HG03045 (cell line): ENCODE data around the gene SYT15.
"Not testable (repeated sequence)": the region's sequence is repeated elsewhere in the genome, so short reads cannot be mapped to it uniquely, and the experiment has no call there.

ENCODE experiments used
- ATAC-seq: cut with Tn5 transposase; IDR thresholded peaks from one replicate; pipeline ENCODE4 v1.9.1; 2021; ENCODE audit warnings: mild to moderate bottlenecking, moderate library complexity; ENCODE audit not compliant: unreplicated experiment

Gene SYT15

DNA sequence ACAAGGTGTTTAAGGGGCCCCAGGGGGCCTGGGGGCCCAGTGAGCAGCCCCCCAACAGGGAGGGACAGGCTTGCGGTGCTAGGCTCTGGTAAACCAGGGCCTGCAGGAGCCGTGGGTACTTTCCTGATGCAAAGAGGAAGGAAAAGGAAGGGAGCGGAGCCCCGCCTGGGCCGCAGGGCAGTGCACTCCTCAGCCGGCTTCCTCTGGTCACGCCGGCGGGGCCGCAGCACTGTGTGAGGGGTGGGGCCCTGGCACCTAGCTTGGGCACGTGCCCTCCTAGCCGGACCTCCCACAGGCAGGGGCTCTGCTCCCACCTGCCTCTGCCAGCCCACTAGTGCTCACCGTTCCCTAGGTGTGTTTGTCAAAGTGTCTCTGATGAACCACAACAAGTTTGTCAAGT lies 6.3 kb downstream of the SYT15 start:
- not testable (repeated sequence) for ATAC-seq

GRCh38 chr10:46587546-46587945 lies 8.6 kb downstream of the SYT15 start:
- not testable (repeated sequence) for ATAC-seq

DNA sequence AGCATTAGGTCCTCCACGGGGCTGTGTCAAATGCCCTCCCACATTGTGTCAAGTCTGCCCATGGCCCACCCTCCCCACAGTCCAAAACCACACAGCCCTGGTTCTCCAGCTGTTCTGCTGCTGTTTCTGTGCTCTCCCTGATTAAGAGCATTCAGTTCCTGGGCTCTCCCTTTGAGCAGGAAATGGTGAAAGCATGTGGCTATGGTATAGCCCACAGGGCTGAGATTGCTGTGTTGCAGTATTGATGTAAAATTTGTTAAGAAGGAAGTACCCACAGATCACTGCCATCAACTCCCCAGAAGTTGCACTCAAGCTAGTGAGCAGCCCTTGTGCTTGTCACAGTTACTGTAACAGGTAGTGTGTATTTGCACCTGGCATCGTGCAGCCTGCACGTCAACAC lies 9.3 kb downstream of the SYT15 start:
- ATAC-seq, result not testable (repeated sequence)

GRCh38 chr10:46589589-46589988 lies 10.7 kb downstream of the SYT15 start:
- not testable (repeated sequence) for ATAC-seq

DNA sequence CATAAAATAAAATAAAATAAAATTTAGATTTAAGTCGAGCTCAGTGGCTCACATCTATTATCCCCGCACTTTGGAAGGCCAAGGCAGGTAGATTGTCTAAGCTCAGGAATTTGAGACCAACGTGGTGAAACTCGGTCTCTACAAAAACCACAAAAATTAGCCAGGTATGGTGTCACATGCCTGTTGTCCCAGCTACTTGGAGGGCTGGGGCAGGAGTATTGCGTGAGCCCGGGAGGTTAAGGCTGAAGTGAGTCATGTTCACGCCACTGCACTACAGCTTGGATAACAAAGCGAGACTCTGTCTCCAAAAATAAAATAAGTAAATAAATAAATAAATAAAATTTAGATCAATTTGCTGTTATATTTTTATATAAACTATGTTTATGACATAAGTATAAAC lies 12.1 kb downstream of the SYT15 start:
- not testable (repeated sequence) for ATAC-seq

GRCh38 chr10:46593307-46593706 lies 14.4 kb downstream of the SYT15 start:
- ATAC-seq, result not testable (repeated sequence)

GRCh38 chr10:46594453-46595063 lies 15.6 kb downstream of the SYT15 start:
- not testable (repeated sequence) for ATAC-seq

- ATAC-seq, result not testable (repeated sequence)
Measured at GRCh38 chr10:46596570-46596969, 17.6 kb downstream of the SYT15 start.

DNA sequence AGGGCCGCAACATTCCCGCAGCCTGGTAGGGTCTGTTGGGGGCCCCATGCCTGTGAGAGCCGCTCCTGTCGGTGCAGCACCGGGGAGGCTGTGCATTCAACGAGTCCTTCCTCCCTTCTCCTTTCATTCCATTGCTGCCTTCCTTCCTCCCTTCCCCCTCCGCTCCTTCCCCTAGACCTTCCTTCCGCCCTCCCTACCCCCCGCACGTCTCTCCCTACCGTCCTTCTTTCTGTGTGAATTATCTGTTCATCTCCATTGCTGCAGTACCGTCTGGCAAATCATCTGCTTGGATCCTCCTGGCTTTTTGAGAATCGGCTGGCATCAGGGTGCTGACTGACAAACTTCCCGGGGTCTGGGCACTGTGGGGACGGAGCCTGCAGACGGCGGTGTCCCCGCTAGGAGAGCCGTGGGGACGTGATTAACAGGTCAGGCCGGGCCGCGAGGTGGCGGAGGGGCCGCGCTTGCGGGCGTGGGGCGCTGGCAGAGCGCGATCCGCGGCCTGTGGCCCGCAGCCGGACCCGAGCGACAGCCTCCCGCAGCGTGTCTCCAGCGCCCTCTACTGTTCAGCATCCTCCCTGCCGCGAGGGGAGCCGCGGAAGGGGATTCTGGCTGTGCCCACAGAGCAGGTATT lies 18.8 kb downstream of the SYT15 start:
- peak; percentile 76 for ATAC-seq

- ATAC-seq, result not testable (repeated sequence)
Measured at GRCh38 chr10:46600516-46600915, 21.6 kb downstream of the SYT15 start.

GRCh38 chr10:46615540-46615939 lies 36.6 kb downstream of the SYT15 start:
- ATAC-seq, result not testable (repeated sequence)

DNA sequence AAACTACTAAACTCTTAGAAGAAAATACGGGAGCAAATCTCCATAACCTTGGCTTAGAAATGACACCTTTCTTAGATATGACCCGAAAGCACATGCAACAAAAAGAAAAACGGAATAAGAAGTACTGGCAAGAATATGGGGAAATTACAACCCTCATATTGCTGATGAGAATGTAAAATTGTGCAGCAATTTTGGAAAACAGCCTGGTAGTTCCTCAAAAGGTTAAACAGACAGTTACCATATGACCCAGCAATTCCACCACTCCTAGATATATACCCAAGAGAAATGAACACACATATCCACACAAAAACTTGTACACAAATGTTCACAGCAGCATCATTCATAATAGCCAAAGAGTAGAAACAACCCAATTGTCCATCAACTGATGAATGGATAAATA lies 37.3 kb downstream of the SYT15 start:
- not testable (repeated sequence) for ATAC-seq

DNA sequence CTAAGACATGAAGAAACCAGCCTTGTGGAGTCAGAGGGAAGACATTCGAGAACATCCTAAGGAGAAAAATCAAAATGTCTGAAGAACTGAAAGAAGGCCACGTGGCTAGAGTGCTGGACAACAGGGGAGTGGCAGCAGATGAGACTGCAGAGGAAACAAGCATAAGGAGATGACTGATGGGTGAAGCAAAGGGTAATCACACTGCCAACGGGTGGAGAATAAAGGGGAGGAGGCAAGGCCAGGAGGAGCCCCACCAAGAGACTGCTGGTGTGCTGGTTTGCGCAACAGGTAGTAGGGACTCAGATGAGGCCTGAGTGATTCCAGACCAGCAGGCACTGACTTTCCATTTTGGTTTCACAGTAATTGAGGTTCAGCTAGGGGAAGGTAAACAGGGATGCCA lies 38.2 kb downstream of the SYT15 start:
- ATAC-seq, result not testable (repeated sequence)

DNA sequence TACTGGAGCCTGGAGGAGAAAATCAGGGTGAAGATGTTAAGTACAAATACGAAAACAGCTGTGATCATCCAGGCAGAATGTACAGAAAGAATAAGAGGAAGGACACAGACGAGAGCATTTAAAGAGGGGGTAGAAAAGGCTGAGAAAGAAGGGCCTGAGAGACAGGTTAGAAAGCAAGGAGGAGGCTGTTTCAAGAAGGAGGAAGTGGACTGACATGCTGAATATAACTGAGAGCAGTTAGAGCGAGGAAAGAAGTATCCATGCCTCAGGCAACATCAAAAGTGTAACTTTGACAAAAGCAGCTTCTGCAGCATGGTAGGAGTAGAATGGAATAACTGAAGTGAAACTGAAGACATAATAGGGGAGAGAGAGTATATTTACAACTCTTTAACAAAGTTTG lies 39.0 kb downstream of the SYT15 start:
- not testable (repeated sequence) for ATAC-seq

- not testable (repeated sequence) for ATAC-seq
Measured at GRCh38 chr10:46623899-46624654, 45.1 kb downstream of the SYT15 start.

DNA sequence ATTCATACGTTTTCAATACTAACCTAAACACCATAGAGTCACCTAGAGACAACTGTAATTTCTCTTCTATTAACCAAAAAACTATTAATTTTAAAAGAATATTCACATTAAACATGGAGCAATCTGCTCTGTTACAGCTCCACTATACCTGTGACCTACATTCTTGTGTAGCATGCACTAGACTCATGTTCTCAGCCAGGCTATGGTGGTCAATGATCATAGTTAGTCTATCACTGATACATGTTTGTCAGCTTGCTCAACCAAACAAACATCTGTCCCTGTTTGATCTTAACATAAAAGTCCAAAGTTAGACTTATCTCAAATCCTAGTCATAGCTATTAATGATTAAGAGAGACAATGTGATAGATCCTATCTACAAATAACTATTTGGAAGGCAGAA lies 50.9 kb downstream of the SYT15 start:
- not testable (repeated sequence) for ATAC-seq

DNA sequence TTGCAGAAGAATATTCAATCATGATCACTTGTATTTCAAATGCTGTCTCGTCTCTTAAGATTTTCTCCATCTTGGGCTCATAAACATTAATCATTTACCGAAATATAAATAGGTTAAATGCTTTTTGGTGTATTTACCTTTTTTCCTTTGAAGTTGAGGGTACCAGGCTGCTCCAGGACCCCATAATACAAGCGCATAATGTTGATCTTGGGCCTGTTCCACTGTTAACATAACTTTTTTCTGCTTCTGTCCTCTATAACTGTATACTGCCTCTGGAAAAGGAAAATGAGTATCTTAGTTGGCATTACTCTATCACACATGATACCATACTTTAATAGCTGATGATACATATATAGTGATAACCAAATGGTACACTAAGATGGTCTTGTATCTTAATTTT lies 51.9 kb downstream of the SYT15 start:
- not testable (repeated sequence) for ATAC-seq

GRCh38 chr10:46631683-46632082 lies 52.8 kb downstream of the SYT15 start:
- ATAC-seq, result not testable (repeated sequence)

DNA sequence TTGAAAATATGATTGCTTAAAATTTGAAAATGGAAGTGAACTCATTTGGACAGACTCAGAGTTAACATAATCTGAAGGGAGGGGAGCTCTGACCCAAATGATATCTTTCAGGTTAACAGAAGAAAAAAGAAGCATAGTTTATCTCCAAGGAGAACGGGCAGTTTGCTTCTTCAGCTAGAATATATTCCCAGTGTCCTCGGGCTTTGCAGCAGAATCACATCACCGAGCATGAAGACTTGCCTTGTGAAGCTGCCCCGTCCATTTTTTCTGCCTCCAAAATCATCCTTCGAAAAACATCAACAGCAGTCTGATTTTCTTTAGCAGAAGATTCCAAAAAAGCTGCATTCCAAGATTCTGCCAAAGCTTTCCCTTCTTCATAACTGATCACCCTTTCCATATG lies 55.8 kb downstream of the SYT15 start:
- ATAC-seq, result not testable (repeated sequence)

DNA sequence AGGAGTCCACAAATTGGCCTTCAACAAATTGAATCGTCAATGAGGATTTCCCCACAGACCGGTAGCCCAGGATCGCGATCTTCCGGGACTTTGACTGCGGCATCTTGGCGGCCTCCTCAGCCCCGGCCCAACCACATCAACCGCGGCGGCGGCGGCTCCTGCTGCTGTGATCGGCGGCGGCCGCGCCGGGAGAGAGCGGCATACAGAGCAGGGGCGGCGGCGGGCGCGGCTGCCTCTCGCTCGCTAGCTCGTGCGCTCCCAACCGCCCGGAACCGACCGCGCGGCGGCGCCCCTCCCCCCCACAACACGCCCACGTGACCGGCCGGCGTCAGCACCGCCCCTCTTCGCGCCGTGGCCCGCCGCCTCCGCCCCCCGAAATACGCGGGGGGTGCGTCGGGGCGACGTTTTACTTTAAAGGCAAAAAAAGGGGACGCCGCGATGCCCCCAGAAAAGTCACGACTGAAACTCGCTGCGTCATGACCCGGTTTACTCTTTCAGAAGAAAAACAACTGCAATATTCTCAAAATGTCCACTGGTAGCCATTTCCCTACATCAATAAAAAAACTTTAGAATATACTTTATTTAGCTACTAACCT lies 56.5 kb downstream of the SYT15 start:
- peak; percentile 79 for ATAC-seq

DNA sequence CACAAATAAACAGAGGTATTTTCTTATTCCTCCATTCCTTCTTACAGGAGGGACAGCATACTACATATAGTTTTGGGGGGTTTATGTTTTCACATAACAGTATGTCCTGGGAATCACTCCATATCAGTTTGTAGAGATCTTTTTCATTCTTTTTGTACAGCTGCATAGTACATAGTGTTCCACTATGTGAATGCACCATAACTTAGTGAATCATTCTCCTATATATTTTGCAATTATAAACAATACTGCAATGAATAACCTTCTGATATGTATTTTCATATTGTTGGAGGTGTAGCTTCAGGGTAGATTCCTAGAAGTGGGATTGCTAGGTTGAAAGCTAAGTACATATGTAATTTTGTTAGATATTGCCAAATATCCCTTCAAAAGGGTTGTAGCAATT lies 61.1 kb downstream of the SYT15 start:
- ATAC-seq, result not testable (repeated sequence)
